Measurements from ENCODE around the gene ZC3H4. TPM values are rescaled to one million over a fixed set of nuclear protein-coding genes. Genes with fewer than 3 reads are reported as not detected.
A peak's percentile ranks its signal among the peaks of the same experiment; 100 is the strongest.

ZC3H4 gene
- total RNA-seq, 1 experiment from 2014 or later = 41.8 TPM

GRCh38 chr19:47134545-47134944 lies 21.0 kb upstream of the ZC3H4 start:
- Mint-ChIP-seq H3K4me1 (ENCODE audit: insufficient read depth, unreplicated experiment) (peaks cover 35% of the 10 kb centered on the region), H3K36me3 (ENCODE audit: insufficient read depth, unreplicated experiment) (peaks cover 45% of the 10 kb centered on the region), H3K27me3 (ENCODE audit: insufficient read depth, unreplicated experiment) (no peaks in the 10 kb centered on the region), H3K4me3 (ENCODE audit: unreplicated experiment) (no peak overlapping the region), H3K9me3 (ENCODE audit: unreplicated experiment) (peaks cover 6% of the 10 kb centered on the region), H3K27ac (ENCODE audit: low read depth, unreplicated experiment) (peak overlapping the region; percentile 68)
- BruUV-seq (replicated peaks) = no TSS peak
- ChIA-PET CTCF (interaction anchor here (0.6 to 0.9 kb wide), 3 partner anchors 20 to 110 kb away, joined by 3 to 4 read pairs (median 3); no protein-coding TSS in a partner anchor), POLR2A (interaction anchor here (0.6 to 1.2 kb wide), 3 partner anchors 24 to 100 kb away, joined by 3 to 4 read pairs (median 3); no protein-coding TSS in a partner anchor)
- intact Hi-C loops (cut with micrococcal nuclease) = loop anchor here (5.0 kb wide), 2 partner anchors 108 to 272 kb away; partner anchors contain the start of gene ARHGAP35
- TF ChIP-seq CTCF (IDR thresholded peaks at IDR 0.05; ENCODE audit: unreplicated experiment) = no peak
- DNase-seq (ENCODE audit: unreplicated experiment) = no peak

DNA sequence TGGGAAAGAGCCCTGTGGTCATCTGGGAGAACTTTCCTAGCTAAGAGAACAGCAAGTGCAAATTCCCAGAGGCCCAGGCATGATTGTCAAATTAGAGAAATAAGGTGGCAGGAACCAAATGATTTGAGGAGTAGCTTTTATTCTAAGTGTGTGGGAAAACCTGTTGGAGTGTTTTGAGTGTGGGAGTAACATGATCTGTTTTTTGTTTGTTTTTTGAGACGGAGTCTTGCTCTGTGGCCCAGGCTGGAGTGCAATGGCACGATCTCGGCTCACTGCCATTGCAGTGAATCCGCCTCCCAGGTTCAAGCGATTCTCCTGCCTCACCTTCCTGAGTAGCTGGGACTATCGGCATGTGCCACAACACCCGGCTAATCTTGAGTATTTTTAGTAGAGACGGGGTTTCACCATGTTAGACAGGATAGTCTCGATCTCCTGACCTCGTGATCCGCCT lies 19.5 kb upstream of the ZC3H4 start:
- ChIA-PET POLR2A (interaction anchor here (1.0 to 3.6 kb wide), 4 partner anchors 8 to 108 kb away, joined by 3 to 48 read pairs (median 7); partner anchors contain the start of gene ZC3H4), CTCF (interaction anchor here (0.7 to 3.6 kb wide), 4 partner anchors 17 to 276 kb away, joined by 3 to 15 read pairs (median 3); no protein-coding TSS in a partner anchor)
- BruUV-seq (replicated peaks) = no TSS peak
- no peak for DNase-seq (ENCODE audit: unreplicated experiment)
- no peak for TF ChIP-seq CTCF (IDR thresholded peaks at IDR 0.05; ENCODE audit: unreplicated experiment)
- Mint-ChIP-seq H3K4me1 (ENCODE audit: insufficient read depth, unreplicated experiment) (peaks cover 35% of the 10 kb centered on the region), H3K9me3 (ENCODE audit: unreplicated experiment) (peaks cover 6% of the 10 kb centered on the region), H3K4me3 (ENCODE audit: unreplicated experiment) (peak overlapping the region; percentile 99), H3K36me3 (ENCODE audit: insufficient read depth, unreplicated experiment) (peaks cover 33% of the 10 kb centered on the region), H3K27me3 (ENCODE audit: insufficient read depth, unreplicated experiment) (no peaks in the 10 kb centered on the region), H3K27ac (ENCODE audit: low read depth, unreplicated experiment) (peak overlapping the region; percentile 92)
- intact Hi-C loops (cut with micrococcal nuclease) = loop anchor here (5.0 kb wide), 2 partner anchors 109 to 271 kb away; partner anchors contain the start of gene ARHGAP35

DNA sequence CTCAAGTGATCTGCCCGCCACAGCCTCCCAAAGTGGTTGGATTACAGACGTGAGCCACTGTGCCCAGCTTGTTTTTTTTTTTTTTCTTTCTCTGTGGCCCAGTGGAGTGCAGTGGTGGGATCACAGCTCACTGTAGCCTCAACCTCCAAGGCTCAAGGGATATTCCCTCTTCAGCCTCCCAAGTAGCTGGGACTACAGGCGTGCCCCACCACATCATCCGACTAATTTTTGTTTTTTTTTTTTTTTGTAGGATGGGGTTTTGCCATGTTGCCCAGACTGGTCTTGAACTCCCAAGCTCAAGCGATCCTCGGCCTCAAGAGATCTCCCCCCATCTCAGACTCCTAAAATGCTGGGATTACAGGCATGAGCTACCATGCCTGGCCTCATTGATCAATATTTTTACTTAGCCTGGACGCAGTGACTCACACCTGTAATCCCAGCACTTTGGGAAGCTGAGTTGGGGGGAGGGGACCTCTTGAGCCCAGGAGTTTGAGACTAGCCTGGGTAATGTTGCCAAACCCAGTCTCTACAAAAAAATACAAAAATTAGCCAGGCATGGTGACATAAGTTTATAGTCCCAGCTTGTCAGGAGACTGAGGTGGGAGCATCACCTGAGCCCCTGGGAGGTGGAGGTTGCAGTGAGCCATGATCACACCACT lies 18.7 kb upstream of the ZC3H4 start:
- Mint-ChIP-seq H3K4me1 (ENCODE audit: insufficient read depth, unreplicated experiment) (peaks cover 35% of the 10 kb centered on the region), H3K4me3 (ENCODE audit: unreplicated experiment) (peak overlapping the region; percentile 99), H3K27ac (ENCODE audit: low read depth, unreplicated experiment) (peak overlapping the region; percentile 92), H3K27me3 (ENCODE audit: insufficient read depth, unreplicated experiment) (no peaks in the 10 kb centered on the region), H3K36me3 (ENCODE audit: insufficient read depth, unreplicated experiment) (peaks cover 32% of the 10 kb centered on the region), H3K9me3 (ENCODE audit: unreplicated experiment) (peaks cover 6% of the 10 kb centered on the region)
- TF ChIP-seq CTCF (IDR thresholded peaks at IDR 0.05; ENCODE audit: unreplicated experiment) = no peak
- intact Hi-C loops (cut with micrococcal nuclease) = loop anchor here (5.0 kb wide), 2 partner anchors 110 to 270 kb away; partner anchors contain the start of gene ARHGAP35
- DNase-seq (ENCODE audit: unreplicated experiment) = no peak
- CTCF ChIA-PET = interaction anchor here (0.6 to 3.6 kb wide), 7 partner anchors 12 to 276 kb away, joined by 3 to 15 read pairs (median 3); no protein-coding TSS in a partner anchor
- POLR2A ChIA-PET = interaction anchor here (0.8 to 3.6 kb wide), 13 partner anchors 9 to 119 kb away, joined by 3 to 48 read pairs (median 5); partner anchors contain the start of genes TMEM160 and ZC3H4
- no TSS peak for BruUV-seq (replicated peaks)

All from MCF 10A (cell line).